Measurements from ENCODE around the gene HEXIM1.

Gene HEXIM1

GRCh38 chr17:45104029-45104428 lies 44.2 kb upstream of the HEXIM1 start:
- no peak overlapping the region for H3K4me3 ChIP-seq (replicated peaks; ENCODE audit: low read depth, low read length)
- TF ChIP-seq CTCF (IDR thresholded peaks at IDR 0.05; ENCODE audit: low read depth, low read length, missing control alignments) = no peak
- DNase-seq (ENCODE audit: extremely low read depth, low read depth) = no peak

DNA sequence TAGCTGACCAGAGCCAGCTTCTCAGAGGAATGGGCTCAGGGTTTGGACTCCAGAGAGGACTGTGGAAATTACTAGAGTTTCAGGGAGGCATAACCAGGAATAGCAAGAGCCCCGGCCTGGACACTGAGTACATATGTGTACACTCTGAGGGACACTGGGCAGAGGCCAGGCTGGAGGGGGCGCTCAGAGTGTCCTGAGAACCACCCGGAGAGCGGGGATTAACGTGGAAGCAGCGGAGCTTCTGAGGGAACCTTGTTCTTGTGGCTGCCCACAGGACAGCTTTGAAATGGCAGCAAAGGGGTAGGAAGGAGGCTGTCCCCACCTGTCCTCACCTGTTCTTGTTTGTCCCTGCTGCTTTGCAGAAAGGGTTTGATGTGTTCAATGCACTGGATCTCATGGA lies 43.8 kb upstream of the HEXIM1 start:
- TF ChIP-seq CTCF (IDR thresholded peaks at IDR 0.05; ENCODE audit: low read depth, low read length, missing control alignments) = no peak
- DNase-seq (ENCODE audit: extremely low read depth, low read depth) = no peak
- no peak overlapping the region for H3K4me3 ChIP-seq (replicated peaks; ENCODE audit: low read depth, low read length)

DNA sequence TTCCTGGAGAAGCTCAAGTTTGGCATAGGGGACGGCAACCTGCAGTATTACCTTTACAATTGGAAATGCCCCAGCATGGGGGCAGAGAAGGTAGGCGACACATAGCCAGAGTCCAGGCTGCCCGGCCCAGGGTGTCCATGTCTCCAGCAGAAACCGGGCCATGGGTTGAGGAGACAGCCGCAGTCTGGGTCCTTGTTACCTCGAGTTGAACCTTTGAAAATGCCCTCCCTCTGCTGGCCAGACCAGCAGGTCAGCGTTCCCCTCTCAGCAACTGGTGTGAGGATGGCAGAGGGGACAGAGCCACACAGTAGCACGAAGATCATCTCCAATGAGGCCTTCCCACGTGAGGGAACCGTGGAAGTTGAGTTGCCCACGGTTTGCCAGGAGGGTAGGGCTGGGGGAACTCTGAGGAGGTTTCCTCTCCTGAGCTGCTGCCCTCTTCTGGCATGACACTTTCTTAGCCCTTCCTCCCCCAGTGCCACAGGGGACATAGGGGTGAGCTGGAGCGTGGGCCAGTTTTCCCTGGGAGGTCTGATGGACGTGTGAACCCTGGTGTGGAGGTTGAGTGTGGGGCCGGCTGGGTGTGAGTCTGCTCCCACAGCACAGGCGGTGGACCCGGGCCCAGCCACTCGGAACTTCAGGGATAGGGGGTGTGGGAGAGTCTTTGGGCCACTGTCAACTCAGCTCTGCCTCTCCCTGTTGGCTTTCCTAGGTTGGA lies 43.2 kb upstream of the HEXIM1 start:
- H3K4me3 ChIP-seq (replicated peaks; ENCODE audit: low read depth, low read length) = no peak overlapping the region
- TF ChIP-seq CTCF (IDR thresholded peaks at IDR 0.05; ENCODE audit: low read depth, low read length, missing control alignments) = no peak
- no peak for DNase-seq (ENCODE audit: extremely low read depth, low read depth)

DNA sequence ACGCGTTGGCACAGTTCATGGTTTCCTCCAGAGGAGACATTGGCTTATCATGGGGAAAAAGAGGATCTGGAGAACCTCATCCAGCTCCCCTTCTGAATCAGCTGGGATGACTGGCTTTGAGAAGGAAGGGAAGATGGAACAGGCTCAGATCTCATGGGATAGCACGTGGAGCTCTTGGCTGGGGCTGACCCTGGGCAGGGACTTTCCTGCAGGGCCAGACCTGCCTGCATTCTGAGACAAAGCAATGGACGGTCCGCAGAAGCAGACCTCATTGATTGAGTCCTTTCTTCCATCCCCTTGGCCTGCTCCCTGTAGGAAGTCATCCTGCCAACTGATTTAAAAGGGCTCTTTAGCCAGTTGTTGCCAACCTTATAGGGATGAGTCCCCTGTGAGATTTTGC lies 42.2 kb upstream of the HEXIM1 start:
- no peak overlapping the region for H3K4me3 ChIP-seq (replicated peaks; ENCODE audit: low read depth, low read length)
- no peak for DNase-seq (ENCODE audit: extremely low read depth, low read depth)
- no peak for TF ChIP-seq CTCF (IDR thresholded peaks at IDR 0.05; ENCODE audit: low read depth, low read length, missing control alignments)

DNA sequence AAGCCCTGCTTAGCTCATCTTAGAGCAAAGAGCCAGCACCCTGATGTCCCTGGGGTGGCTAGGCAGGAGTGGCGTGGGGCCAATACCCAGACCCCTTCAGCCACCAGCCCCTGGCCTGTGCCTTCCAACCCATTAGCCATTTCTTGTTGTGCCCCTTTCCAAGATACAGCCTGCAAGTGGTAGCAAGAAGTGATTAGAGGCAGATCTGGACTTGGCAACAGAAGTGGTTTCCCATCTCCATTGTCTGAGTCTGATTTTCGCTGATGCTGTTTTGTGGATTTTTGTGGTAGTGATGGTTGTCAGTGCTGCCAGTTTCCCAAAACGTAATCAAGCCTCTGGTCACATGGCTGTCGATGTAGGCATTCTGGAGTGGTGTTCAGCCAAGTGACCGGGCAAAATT lies 41.7 kb upstream of the HEXIM1 start:
- no peak overlapping the region for H3K4me3 ChIP-seq (replicated peaks; ENCODE audit: low read depth, low read length)
- no peak for DNase-seq (ENCODE audit: extremely low read depth, low read depth)
- TF ChIP-seq CTCF (IDR thresholded peaks at IDR 0.05; ENCODE audit: low read depth, low read length, missing control alignments) = no peak

GRCh38 chr17:45107293-45108010 lies 40.8 kb upstream of the HEXIM1 start:
- no peak overlapping the region for H3K4me3 ChIP-seq (replicated peaks; ENCODE audit: low read depth, low read length)
- no peak for TF ChIP-seq CTCF (IDR thresholded peaks at IDR 0.05; ENCODE audit: low read depth, low read length, missing control alignments)
- DNase-seq (ENCODE audit: extremely low read depth, low read depth) = no peak

All from HFF-Myc (cell line).